HG03520 (cell line): ENCODE results near the gene FDXR.
"Not testable (repeated sequence)": the region's sequence is repeated elsewhere in the genome, so short reads cannot be mapped to it uniquely, and the experiment has no call there.

ENCODE experiments used
- ATAC-seq: cut with Tn5 transposase; IDR thresholded peaks from one replicate; pipeline ENCODE4 v1.9.1; 2021; ENCODE audit warnings: mild to moderate bottlenecking, moderate library complexity; ENCODE audit not compliant: unreplicated experiment

Gene FDXR

GRCh38 chr17:74872313-74873036 lies at the start of gene FDXR:
TSS of gene FDXR (minus strand) at chr17:74872994. CDS start at chr17:74872944, 50 bp downstream.
- peak; percentile 15 for ATAC-seq

DNA sequence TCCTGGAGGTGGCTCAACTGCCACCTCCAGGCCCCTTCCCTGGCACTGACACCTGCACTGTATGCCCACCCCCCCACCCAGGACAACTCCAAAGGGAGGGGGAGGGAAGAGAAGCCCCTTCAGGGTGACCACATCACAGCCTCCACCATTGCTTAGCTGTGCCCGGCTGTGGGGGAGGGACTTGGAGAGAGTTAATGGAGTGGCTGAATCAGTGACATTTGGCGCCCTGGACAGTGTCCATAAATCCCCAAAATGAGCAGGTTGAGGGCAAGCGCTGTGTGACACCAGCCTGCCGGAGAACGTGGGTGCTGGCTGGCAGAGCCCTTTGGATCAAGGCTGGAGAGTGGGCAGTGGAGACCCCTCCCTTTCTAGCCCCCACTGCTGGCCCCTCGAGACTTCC lies 49.4 kb upstream of the FDXR start:
- no peak for ATAC-seq

DNA sequence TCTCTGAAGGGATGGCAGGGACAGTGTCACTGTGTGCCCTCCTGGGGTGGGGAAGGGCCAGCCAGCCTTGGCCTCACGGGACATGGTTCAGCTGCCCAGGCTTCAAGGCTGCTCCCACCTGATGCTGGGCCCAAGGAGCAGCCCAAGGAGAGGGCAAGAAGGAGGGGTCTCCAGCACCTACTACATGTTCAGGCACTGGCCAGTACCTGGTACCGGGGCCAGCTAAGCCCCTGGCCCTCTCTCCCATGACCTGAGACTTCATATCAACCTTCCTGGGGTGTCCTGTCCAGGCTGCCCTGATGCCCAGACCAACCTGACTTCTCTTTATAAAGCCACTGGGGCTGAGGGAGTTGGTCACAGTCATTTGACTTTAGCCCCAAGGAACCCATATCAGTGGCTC lies 49.0 kb upstream of the FDXR start:
- ATAC-seq, result no peak

- ATAC-seq, result no peak
Measured at GRCh38 chr17:74921026-74921681, 48.4 kb upstream of the FDXR start.

- ATAC-seq, result no peak
Measured at GRCh38 chr17:74920642-74921025, 47.8 kb upstream of the FDXR start.

DNA sequence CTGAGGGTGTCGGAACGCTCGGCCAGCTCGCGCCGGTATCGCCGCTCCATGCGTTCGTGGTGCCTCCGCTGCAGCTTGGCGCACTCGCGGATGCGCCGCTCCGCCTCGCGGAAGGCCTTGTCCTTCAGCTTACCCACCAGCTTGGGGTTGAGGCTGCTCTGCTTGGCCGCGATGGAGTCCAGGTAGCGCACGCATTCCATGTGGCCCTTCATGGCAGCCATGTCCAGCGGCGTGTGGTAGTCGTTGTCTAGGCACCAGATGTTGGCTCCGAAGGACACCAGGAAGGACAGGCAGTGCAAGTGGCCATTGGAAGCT lies 47.5 kb upstream of the FDXR start:
- ATAC-seq, result no peak

- ATAC-seq, result no peak
Measured at GRCh38 chr17:74919440-74920305, 46.9 kb upstream of the FDXR start.

GRCh38 chr17:74918906-74919305 lies 46.1 kb upstream of the FDXR start:
- no peak for ATAC-seq

GRCh38 chr17:74917430-74917829 lies 44.6 kb upstream of the FDXR start:
- ATAC-seq, result no peak

GRCh38 chr17:74916851-74917199 lies 44.0 kb upstream of the FDXR start:
- no peak for ATAC-seq

DNA sequence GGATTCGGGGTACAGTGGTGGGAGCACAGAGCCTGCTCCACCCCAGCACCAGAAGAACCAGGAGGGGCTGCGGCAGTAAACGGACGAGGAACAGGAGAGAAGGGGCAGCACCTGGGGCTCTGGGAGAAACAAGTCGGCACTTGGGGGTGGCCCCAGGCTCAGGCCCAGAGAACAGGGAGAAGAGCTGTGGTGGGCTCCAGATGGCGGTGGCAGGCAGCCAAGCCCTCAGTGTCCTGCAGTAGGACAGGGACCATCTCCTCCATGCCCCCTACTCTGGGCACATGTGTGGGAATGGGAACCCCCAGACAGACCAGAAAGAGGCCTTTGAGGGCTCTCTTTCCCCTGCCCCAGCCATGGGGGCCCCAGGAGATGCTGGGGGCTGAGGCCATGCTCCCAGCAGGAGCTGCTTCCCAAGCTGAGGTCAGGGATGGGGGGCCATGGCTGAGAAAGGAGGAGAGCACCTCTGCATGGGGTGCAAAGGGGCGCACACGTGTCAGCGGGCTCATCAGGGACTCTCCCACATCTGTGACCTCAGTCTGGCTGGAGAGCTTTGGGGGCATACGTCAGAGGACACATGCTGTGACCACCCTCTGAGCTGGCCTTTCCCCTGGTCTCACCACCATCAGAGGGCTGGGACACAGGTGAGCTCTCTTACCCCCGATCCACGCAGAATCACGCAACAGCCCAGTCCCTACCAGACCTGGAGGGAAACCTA lies 43.5 kb upstream of the FDXR start:
- ATAC-seq, result no peak

GRCh38 chr17:74911423-74911822 lies 38.6 kb upstream of the FDXR start:
- not testable (repeated sequence) for ATAC-seq

- ATAC-seq, result not testable (repeated sequence)
Measured at GRCh38 chr17:74909097-74909496, 36.3 kb upstream of the FDXR start.

DNA sequence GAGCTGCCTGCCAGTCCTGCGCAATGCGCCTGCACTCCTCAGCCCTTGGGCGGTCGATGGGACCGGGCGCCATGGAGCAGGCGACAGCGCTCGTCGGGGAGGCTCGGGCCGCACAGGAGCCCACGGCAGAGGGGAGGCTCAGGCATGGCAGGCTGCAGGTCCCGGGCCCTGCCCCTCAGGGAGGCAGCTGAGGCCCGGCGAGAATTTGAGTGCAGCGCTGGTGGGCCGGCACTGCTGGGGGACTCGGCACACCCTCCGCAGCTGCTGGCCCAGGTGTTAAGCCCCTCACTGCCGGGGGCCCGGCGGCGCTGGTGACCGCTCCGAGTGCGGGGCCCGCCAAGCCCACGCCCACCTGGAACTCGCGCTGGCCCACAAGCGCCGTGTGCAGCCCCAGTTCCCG lies 34.2 kb upstream of the FDXR start:
- ATAC-seq, result no peak

GRCh38 chr17:74906214-74906793 lies 33.5 kb upstream of the FDXR start:
- ATAC-seq, result not testable (repeated sequence)

DNA sequence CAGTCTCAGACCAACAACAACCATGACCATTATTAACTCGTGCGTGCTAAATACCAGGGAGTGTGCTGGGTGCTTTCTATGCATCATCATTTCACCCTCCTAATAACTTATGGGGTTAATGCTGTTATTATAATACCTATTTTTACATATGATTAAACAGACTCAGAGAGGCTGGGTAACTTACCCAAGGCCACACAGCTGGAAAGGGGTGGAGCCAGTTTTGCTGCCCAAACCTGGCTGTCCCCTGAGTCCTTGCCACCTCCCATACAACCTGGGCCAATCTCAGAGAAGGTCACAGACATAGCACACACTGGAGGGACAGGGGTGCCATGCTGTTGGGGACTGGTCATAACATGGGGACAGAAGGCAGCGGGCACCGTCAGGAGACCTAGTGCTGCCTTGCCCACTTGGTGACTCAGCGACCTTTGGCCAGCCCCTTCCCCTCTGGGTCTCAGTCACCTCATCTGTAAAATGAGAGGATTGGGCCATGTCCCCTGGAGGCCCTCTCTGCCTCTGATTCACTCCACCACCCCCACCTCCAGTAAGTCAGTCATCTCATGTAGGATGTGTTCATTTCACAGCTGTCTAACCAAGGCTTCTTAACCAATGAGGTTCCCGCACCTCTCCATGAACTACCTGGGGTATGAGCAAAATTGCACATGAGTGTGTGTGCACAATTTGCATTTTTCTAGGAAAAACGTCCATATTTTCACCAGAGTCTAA lies 32.1 kb upstream of the FDXR start:
- ATAC-seq, result no peak

DNA sequence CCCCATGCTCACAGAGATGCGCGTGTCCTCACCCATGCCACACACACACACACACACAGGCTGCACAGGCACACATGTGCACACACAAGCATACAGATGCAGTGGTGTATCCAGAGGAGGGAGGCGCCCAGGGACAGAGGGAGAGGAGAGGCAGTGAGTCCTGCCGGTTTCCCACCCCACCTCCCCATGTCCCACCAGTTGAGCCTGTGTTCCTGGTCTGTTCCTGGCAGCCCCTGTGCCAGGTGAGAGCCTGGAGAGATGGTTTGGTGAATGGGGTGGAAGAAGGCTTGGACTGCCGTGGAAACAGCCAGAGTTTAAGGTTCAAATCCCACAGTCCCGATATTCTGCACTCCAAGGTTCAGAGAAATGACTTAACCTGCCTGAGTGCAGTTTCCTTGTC lies 30.9 kb upstream of the FDXR start:
- ATAC-seq, result no peak

DNA sequence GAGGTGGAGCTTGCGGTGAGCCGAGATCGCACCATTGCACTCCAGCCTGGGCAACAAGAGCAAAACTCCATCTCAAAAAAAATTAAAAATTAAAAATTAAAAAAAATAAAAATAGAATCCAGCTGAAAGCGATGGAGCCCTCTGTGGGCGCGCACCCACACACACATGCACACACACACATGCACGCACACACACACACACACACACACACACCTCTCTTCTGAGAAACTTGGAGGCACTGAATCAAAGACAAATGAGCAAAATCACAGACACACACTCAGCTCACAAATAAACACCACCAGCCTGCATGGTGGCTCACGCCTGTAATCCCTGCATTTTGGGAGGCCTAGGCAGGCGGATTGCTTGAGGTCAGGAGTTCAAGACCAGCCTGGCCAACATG lies 30.2 kb upstream of the FDXR start:
- no peak for ATAC-seq

DNA sequence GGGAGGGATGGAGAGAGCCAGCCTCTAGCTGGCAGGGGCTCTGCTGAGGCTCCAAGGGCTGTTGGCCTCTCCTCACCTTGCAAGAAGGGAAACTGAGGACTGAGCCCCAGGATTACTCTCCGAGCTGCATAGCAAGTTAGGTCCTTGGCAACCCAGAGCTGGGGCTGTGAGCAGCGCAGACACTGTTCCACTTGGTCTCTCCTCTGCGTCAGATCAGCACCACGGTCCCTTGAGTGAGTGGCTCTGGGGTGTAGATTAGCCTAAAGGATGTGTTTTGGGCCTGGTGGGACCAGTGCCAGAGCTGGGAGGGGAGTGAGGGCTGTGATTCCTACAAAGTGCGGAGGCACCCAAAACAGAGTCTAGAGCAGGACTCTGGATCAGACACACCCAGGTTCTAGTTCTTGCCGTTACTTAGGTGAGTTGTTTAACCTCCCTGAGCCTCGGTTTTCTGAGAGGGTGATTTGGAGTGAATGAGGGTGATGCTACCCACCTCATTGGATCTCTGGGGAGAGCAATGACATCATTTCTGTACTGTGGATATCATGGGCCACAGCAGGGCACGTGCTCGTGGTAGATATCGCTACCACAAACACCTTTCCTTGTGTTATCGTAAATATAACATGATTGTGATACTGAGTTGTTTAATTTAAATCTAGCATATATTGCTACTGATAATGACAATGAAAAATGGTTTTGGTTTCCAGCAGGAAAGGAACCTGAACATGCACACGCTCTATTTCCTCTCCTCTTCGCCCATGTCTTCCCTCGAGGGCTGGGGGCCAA lies 28.8 kb upstream of the FDXR start:
- ATAC-seq, result no peak

- no peak for ATAC-seq
Measured at GRCh38 chr17:74900208-74900607, 27.4 kb upstream of the FDXR start.
